Thoracic aorta (tissue), 2 donors: ENCODE results near the gene MAP1B. TPM values are rescaled to one million over a fixed set of nuclear protein-coding genes. Genes with fewer than 3 reads are reported as not detected.

ENCODE experiments used
- ATAC-seq: fragments of 150-250 bp; one replicate; pipeline ENCODE4 v1.8.0; 2017; ENCODE audit warnings: low read depth; ENCODE audit not compliant: insufficient number of reproducible peaks, low FRiP score
- DNase-seq: peaks from one replicate; pipeline ENCODE4 v3.0.0-alpha.2; 2020; ENCODE audit warnings: low spot score
- H3K27ac ChIP-seq, 2 donors: fragments of 200-600 bp; sonication (generic); 1 replicate in 1 of 2; 2 replicates in 1 of 2; pipeline ENCODE4 v1.5.1; 2016; ENCODE audit warnings: mild to moderate bottlenecking in 2 of 2, moderate library complexity in 2 of 2
- H3K27me3 ChIP-seq: fragments of 200-600 bp; sonication (generic); replicated peaks from 2 replicates; pipeline ENCODE4 v1.6.0; 2016; ENCODE audit warnings: mild to moderate bottlenecking; ENCODE audit not compliant: insufficient read depth
- H3K36me3 ChIP-seq: fragments of 200-600 bp; sonication (generic); one replicate; pipeline ENCODE4 v1.5.1; 2016
- H3K4me1 ChIP-seq, 2 donors: fragments of 200-600 bp; sonication (generic); 1 replicate in 1 of 2; 2 replicates in 1 of 2; pipeline versions ENCODE4 v1.5.1 to v1.6.0; 2016; ENCODE audit warnings: low read depth in 2 of 2, mild to moderate bottlenecking in 1 of 2; ENCODE audit not compliant: control insufficient read depth in 1 of 2
- H3K4me3 ChIP-seq: fragments of 200-600 bp; sonication (generic); 2 replicates; pipeline ENCODE4 v1.5.1; 2016; ENCODE audit warnings: mild to moderate bottlenecking
- H3K9me3 ChIP-seq: fragments of 200-600 bp; sonication (generic); 2 replicates; pipeline ENCODE4 v1.5.1; 2016
- total RNA-seq, 2 donors: library from RNA; depleted of rRNA; stranded (reverse); fragments of >200 nt; gene quantifications; one replicate each; pipeline versions ENCODE4 v1.1.0 to v1.2.3, GENCODE V29; 2016
- TF ChIP-seq, protein P1 (sequence below): fragments of 200-600 bp; sonication (generic); IDR thresholded peaks from one replicate; pipeline ENCODE4 v1.5.1; 2019; ENCODE audit warnings: antibody characterized with exemption

Gene MAP1B
- total RNA-seq, 2 donors from 2014 or later: 616 to 1,045 TPM

- ATAC-seq: no peak
- H3K27me3 ChIP-seq: no peaks in the 10 kb centered on the region
Measured at GRCh38 chr5:72066705-72067107, 40.6 kb upstream of the MAP1B start.

GRCh38 chr5:72067682-72068470, 39.4 kb upstream of the MAP1B start:
- Histone ChIP-seq H3K27ac (no peak overlapping the region), H3K9me3 (no peaks in the 10 kb centered on the region)
- no peak for ATAC-seq

More at GRCh38 chr5:72066705-72067107, 40.6 kb upstream of the MAP1B start:
- Histone ChIP-seq H3K4me3 (no peak overlapping the region), H3K9me3 (no peaks in the 10 kb centered on the region), H3K36me3 (no peaks in the 10 kb centered on the region), H3K4me1 (no peaks in the 10 kb centered on the region), H3K27ac (no peak overlapping the region)
- TF ChIP-seq, protein P1, sequence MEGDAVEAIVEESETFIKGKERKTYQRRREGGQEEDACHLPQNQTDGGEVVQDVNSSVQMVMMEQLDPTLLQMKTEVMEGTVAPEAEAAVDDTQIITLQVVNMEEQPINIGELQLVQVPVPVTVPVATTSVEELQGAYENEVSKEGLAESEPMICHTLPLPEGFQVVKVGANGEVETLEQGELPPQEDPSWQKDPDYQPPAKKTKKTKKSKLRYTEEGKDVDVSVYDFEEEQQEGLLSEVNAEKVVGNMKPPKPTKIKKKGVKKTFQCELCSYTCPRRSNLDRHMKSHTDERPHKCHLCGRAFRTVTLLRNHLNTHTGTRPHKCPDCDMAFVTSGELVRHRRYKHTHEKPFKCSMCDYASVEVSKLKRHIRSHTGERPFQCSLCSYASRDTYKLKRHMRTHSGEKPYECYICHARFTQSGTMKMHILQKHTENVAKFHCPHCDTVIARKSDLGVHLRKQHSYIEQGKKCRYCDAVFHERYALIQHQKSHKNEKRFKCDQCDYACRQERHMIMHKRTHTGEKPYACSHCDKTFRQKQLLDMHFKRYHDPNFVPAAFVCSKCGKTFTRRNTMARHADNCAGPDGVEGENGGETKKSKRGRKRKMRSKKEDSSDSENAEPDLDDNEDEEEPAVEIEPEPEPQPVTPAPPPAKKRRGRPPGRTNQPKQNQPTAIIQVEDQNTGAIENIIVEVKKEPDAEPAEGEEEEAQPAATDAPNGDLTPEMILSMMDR: no peak
- DNase-seq: no peak

DNA sequence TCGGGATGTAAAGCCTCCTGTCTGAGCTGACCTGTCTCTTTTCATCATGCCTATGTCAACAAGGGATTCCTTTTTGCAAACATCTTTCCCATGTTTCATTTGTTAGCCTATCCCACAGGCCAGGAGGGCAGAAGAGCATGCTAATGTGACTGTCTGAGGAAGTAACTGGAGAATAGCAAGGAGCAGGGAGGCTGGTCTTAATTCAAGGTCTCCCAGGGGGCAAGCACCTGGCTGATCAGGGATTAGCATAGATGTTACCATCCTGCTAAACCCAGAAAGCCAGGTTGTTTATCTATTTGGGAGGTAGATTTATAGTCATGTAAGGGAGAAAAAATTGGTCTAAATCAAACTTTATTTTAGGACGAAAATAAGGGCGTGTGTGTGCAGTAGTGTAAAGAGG, 36.7 kb upstream of the MAP1B start:
- Histone ChIP-seq H3K27ac (no peak overlapping the region), H3K27me3 (no peaks in the 10 kb centered on the region), H3K4me1 (no peaks in the 10 kb centered on the region), H3K4me3 (no peak overlapping the region), H3K9me3 (no peaks in the 10 kb centered on the region), H3K36me3 (no peaks in the 10 kb centered on the region)
- TF ChIP-seq, protein P1: no peak
- DNase-seq (no peak), ATAC-seq (no peak)

More at GRCh38 chr5:72067682-72068470, 39.4 kb upstream of the MAP1B start:
- no peak for DNase-seq
- Histone ChIP-seq H3K4me1 (no peaks in the 10 kb centered on the region), H3K27me3 (no peaks in the 10 kb centered on the region), H3K4me3 (no peak overlapping the region), H3K36me3 (no peaks in the 10 kb centered on the region)
- TF ChIP-seq, protein P1: no peak

DNA sequence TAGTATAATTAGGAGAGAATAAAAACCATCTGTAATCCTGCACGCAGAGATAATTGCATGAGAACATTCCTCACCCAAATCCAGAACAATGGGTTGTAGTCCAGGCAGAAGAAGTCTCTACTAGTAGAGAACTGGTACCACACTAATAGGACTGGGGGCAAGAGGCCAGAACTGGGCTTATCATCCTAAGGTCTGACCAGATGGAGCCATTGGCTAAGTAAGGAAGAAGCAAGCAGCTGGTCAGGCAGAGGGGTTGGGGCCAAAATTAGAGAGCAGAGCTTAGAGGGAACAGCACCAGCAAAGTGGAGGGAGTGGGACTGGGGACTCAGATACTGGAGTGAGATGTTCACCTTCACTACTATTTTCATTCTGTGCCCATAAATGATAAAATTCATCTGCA, 35.4 kb upstream of the MAP1B start:
- Histone ChIP-seq H3K9me3 (no peaks in the 10 kb centered on the region), H3K36me3 (no peaks in the 10 kb centered on the region), H3K4me1 (no peaks in the 10 kb centered on the region), H3K27ac (no peak overlapping the region), H3K27me3 (no peaks in the 10 kb centered on the region), H3K4me3 (no peak overlapping the region)
- ATAC-seq (no peak), DNase-seq (no peak)
- TF ChIP-seq, protein P1: no peak

DNA sequence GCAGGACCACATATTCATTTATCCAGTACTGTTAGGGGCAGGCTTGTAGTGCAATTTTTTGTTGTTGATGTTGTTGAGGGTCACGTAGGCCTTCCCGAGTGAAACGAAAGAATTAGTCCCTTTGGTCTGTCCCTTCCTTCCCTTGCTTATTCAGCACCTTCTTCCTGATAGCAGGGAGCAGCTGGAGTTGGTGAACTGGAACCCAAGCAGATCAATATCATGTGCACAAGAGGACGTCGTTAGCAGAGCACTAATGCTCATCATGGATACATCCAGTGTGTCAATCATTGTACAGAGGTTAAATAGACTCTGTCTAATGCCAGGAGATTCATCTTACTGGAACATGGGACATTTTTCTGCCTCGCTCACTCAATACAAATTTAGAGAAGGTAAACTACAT, 33.0 kb upstream of the MAP1B start:
- DNase-seq: no peak
- no peak overlapping the region for H3K4me3 ChIP-seq
- TF ChIP-seq, protein P1: no peak
- no peak for ATAC-seq
- H3K36me3 ChIP-seq: no peaks in the 10 kb centered on the region
- H3K27me3 ChIP-seq: no peaks in the 10 kb centered on the region
- H3K4me1 ChIP-seq: peaks cover 0 to 1% of the 10 kb centered on the region in 2 donors
- H3K27ac ChIP-seq: no peak overlapping the region
- H3K9me3 ChIP-seq: no peaks in the 10 kb centered on the region
